HG02981 (cell line): ENCODE measurements around the gene SC5D.

Experiments used
- ATAC-seq: cut with Tn5 transposase; IDR thresholded peaks from one replicate; pipeline ENCODE4 v1.9.1; 2021; ENCODE audit warnings: mild to moderate bottlenecking, moderate library complexity; ENCODE audit not compliant: unreplicated experiment

The SC5D gene

DNA sequence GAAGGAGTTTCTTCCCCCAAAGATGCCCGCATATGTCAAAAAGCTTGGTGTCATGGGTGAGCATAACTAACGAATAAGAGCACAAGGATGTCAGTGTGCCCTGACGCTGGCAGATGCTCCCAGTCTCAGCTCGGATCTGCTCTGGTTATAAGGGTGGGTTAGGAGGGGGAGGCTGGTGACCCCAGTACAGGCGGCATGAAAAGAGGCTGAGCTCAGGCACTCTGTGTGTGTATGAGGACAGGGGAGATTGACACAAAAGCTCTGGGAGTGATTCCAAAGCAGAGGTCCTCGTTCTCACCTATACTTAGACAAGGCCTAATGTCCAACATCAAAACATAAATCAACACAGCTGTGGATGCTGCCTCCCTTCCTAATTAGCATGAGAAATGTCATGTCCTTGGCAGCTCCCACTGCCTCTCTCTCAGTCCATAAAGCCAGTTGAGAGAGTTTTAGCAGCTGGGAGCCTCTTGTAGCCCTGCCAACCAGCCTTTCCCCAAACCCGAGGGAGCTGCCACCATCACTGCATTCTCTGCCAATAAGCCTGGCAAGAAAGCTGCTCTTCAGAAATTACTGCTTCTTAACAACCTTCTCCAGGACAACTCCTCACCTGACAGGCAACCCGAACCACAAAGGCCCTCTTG, 59.8 kb downstream of the SC5D start:
- no peak for ATAC-seq

DNA sequence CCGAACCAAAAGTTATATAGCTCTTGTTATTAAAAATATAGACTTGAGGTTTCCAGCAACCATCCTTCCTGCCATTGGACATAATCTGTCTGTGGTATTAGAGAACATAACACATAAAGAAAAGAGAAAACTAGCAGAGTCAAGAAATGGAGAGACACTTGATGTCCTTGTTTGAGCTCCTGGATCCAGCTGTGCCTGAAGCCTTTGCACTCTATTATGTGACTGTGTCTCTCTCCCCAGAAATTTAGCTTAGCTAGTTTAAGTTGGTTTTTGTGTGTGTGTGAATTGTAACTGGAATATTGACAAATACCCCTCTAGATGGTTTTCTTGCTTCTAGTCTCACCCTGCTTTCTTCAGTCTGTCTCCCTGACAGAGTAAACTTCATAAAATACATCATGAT, 61.6 kb downstream of the SC5D start:
- ATAC-seq: no peak

DNA sequence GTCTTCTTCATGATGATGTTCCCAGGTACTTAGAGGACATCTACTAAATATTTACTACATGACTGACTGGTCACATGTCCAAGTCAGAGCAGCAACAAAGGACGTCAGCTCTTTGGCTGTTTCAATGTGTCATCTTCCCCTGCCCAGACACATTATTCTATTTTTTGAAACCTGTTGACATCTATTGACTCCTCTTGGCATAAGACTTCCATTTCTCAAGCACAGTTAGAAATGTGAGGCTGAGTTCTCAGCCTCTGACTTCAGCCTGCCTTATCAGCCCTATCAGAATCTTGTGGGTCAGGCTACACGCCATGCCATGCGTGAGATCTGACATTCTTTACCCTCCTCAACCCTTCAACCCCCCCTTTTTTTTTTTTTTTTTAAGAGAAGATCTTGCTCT, 63.8 kb downstream of the SC5D start:
- ATAC-seq: no peak
